ENCODE data around the gene CNIH3.

CNIH3 gene

GRCh38 chr1:224616756-224617409 is 766 bp downstream of the CNIH3 start:
- DNase-seq = no peak

GRCh38 chr1:224617410-224618355 is 1.6 kb downstream of the CNIH3 start:
- peak; percentile 29 for DNase-seq

DNA sequence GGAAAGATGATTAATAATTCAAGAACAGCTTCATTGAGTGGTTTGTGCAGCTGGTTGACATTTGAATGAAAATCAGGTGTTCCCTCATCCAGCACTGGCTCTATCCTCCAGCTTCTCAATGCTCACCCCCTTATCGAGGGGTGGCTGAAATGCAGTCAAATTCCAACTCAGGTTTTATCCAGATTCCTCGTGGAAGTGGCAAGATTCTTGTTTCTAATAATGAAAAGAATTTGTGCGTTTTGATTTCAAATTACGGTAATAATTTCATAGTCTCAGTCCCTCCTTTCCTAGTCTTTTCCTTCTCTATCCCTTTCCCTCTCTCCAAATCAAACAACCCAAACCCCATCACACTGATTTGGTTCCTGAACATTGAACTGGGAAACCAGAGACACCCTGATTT is 3.1 kb downstream of the CNIH3 start:
- DNase-seq = no peak

- no peak for DNase-seq
Observed at GRCh38 chr1:224620105-224620504, 4.0 kb downstream of the CNIH3 start.

DNA sequence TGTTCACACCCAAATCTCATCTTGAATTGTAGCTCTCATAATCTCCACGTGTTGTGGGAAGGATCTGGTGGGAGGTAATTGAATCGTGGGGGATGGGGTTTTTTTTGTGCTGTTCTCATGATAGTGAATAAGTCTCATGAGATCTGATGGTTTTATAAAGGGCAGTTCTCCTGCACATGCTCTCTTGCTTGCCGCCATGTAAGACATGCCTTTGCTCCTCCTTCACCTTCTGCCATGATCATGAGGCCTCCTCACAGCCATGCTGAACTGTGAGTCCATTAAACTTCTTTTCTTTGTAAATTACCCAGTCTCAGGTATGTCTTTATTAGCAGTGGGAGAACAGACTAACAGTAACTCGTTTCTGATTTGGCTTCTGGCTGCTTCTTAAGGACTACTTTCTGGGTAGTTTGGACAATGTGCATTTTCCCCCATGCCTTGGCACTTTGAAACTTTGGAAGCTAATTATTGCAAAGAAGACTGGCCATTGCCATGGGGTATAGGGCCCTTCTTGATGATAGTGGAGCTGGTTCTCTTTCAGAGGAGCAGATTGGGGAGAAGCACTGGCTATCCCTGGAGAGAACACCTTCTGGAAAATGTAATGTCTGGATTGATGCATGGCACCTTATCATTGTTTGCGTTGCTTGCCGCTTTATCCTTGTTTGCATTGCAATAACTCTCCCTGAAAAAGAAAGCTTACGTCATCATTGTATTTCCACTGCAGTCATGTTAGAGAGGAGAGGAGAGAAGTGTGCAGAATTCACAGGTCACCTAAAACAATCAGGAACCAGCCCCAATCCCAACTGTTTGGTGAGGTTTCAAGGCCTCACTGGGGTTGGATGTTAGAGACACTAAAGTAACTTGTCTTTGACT is 5.9 kb downstream of the CNIH3 start:
- no peak for DNase-seq

DNA sequence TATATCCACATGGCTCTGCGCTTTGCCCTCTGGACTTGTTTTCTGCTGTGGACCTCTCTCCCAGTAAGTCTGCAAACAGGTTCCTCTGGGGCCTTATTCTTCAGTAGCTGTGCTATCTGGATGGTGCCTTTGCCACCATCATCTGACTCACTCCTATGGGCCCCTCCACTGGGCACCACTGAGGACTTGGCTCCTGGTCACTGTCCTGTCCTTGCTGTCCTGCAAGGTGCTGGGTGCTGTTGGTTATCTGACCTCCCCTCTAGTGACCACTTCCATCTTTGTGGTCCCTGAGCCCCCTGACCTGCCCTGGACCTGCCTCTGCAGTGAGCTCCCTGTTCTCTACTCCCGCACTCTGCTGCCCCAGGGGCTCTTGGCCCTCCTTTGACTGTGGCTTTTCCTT is 6.7 kb downstream of the CNIH3 start:
- DNase-seq = no peak

DNA sequence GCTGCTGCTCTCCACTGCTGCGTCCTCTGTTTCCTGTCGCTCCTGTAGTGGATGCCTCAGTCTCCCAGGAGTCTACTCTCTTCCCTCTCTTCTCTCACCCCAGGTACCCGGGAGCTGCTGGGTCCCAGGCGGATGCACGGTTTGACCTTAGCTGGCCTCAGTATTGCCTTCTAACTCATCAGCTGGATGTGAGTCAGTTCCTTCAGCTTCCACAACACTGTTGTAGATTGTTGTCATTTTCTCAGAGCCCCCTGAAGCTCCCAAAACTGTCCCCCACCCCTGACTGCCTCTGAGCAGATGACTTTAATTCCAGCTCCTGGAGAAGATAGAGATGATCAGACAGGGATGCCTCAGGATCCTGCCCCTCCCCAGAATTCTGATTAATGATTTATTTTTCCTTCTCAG is 7.2 kb downstream of the CNIH3 start:
- DNase-seq = no peak

- DNase-seq = peak; percentile 21
Observed at GRCh38 chr1:224623743-224624333, 7.7 kb downstream of the CNIH3 start.

DNA sequence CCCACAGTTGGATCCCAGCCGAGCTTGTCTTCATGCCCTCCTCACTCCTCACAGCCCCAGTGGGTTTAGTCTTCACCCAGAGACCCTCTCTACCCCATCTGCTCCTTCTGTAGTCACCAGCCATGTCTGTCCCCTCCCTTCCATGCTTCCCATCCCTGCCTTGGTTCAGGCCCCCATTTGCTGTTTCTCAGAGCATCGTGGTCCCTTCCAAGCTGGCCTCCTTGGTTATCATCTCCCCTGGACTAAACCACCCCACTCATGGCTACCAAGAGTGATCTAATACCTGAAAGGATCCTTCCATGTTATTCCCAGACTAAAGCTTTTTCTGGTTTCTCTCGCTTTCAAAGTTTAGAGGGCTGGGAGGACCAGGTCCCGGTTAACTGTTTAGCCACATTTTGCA is 8.3 kb downstream of the CNIH3 start:
- DNase-seq = no peak

- no peak for DNase-seq
Observed at GRCh38 chr1:224626042-224626441, 9.9 kb downstream of the CNIH3 start.

- no peak for DNase-seq
Observed at GRCh38 chr1:224629965-224630364, 13.8 kb downstream of the CNIH3 start.

- DNase-seq = no peak
Observed at GRCh38 chr1:224631462-224632115, 15.5 kb downstream of the CNIH3 start.

DNA sequence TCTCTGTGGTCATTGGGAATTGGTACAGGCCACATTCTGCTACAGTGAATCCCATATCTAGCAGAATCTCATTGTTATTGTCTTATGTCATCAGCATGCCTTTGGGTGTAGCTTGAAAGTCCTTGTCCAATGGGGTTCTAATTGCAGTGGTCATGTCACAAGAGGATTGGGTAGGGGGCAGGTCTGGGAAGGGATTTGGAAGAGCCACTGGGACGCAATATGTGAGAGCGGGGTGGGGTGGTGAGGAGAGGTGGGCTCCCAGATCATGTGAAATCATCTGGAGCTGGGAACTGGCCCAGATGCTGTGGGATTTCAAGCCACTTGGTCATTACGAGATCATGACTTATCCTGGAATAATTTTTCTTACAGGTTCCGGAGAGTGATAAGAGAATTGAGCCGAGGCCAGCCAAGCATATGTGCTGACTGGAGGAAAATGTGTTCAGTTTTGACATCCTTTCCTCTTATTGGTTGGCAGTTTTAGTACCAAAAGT is 16.3 kb downstream of the CNIH3 start:
- no peak for DNase-seq

GRCh38 chr1:224632921-224633321 is 16.8 kb downstream of the CNIH3 start:
- no peak for DNase-seq

- no peak for DNase-seq
Observed at GRCh38 chr1:224635356-224635755, 19.2 kb downstream of the CNIH3 start.

DNA sequence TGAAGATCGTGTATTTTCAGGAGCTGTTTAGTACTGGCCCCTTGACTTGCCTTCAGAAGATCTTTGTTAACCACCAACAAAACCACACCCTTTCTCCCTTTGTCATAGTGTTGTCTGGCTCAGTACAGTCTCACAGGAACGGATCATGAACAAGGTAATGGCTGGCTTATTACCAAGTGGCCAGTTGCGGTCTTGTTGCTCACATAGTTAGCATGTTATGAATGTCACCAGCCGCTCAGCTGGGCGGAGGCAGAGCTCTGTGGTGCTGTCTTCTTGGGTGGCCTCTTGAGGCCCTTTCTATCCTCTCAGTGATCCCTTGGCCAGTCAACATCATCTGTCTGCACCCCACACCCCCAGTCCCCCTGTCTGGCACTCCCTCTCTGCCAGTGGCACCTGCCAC is 21.4 kb downstream of the CNIH3 start:
- DNase-seq = no peak

DNA sequence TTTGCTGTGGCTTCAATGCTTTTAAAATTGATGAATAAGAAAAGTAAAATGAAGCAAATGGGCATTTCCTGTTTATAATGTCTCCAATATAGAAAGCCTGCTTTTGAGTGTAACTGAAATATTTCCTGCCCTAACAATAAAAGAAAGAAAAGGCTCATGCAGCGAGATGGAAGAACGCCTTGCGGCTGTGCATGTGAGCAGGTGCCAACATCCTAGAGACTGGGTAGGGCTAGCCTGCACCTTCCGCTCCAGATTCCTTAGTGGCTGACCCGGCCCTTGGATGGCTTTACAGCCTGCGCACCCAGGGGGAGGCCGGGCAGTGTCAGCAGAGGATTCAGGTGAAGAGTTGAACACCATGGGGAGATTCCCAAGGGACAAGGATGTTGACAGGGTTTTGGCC is 21.8 kb downstream of the CNIH3 start:
- DNase-seq = no peak

DNA sequence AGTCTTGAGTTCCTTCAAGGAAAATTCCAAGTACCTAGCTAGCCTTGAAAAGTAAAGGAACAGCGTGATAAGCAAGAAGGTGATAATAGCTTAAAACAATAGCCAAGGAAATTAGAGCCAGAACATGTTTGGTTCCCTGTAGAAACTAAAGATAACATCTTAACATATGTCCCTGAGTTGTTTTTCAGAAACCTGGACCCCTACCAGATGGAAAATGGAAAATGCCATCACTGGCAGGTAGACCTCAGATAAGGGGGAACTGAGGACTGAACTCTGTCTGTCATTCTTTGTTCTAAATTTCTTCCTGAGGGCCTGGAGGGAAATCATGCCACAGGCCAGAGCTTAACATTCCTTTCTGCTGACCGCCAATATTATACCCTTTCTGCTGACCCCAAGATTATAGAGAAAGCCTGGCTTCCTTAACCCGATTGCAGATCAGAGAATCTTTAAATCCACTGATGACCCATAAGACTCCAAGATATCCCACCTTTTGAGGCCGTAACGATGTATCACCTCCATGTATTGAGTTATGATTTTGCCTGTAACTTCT is 23.4 kb downstream of the CNIH3 start:
- no peak for DNase-seq

- DNase-seq = no peak
Observed at GRCh38 chr1:224640018-224640417, 23.9 kb downstream of the CNIH3 start.

DNA sequence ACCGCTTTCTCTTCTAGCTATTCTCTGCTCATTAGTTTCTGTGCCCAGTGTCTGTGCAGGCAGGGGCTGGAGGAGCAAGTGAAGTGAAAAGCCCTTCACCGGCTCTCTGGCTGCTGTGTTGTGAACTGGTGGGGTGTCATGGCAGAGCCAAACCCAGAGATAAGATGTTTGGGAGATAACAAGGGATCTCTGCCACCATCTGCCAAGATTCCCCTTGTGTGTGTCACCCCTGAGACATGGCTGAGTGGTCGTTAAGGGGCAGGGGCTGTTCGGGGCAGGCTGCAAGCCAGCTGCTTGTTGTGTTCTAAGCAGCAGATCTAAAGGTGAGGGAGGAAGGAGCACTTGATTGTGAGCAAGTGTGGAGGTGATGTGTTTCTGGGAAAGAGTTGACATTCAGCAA is 24.5 kb downstream of the CNIH3 start:
- no peak for DNase-seq

DNA sequence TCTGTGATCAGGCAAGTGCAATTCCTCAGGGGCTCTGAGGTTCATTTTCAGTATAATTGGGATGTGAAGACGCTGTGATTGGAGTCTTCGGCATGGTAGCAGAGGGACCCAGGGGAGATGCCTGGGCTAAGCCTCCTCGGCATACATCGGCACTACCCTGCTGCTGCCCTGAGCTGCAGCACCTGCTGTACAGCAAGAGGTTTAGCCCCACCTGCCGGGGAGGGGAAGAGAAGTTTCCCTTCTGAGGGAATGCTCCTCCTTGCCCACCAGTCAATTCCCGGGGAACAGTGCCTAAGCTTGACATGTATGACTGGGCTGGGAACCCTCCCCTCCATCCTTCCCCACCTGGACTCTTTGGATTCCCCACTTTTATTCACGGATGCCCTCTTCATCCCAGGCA is 24.9 kb downstream of the CNIH3 start:
- no peak for DNase-seq

- DNase-seq = no peak
Observed at GRCh38 chr1:224643653-224644052, 27.5 kb downstream of the CNIH3 start.

All from inflammatory macrophage treated with lipopolysaccharide for 4 hours (primary cell).